HCT116 (cell line): ENCODE results near the gene SPSB2. TPM values are rescaled to one million over a fixed set of nuclear protein-coding genes. Genes with fewer than 3 reads are reported as not detected.
A peak's percentile ranks its signal among the peaks of the same experiment; 100 is the strongest.

Source experiments
- ATAC-seq: fragments of 200-7000 bp; cut with Tn5 transposase; 2 replicates; pipeline ENCODE4 v1.9.1; 2020; ENCODE audit warnings: mild to moderate bottlenecking, moderate library complexity
- BruUV-seq: library from RNA; stranded (reverse); fragments of 400-500 nt; replicated peaks from 2 replicates; lab custom pipeline; 2021; lab: Mats Ljungman, UMichigan
- CTCF ChIA-PET: fragments of 300-600 bp; sonication (Branson Sonifier 250); formaldehyde crosslinking; loops from one replicate; lab custom pipeline; 2021; ENCODE audit warnings: antibody characterized with exemption; lab: Charles Lee
- POLR2A ChIA-PET: fragments of 300-600, 350-600 bp; sonication (Branson Sonifier 250); formaldehyde crosslinking; loops from one replicate; lab custom pipeline; 2021; ENCODE audit warnings: antibody characterized with exemption; lab: Charles Lee
- RAD21 ChIA-PET, 2 experiments: fragments of 300-600 bp; sonication (Branson Sonifier 250); formaldehyde crosslinking; loops; one replicate each; lab custom pipeline; 2023; ENCODE audit warnings: low total read pairs in 2 of 2; ENCODE audit not compliant: uncharacterized antibody in 2 of 2, unreplicated experiment in 2 of 2, low non-redundant PET in 1 of 2; lab: Charles Lee
- DNase-seq: peaks from one replicate; pipeline ENCODE4 v3.0.0-alpha.2; 2010; ENCODE audit warnings: low read depth, low spot score
- H2AFZ ChIP-seq: fragments of 200-600 bp; shearing (Covaris generic), sonication (generic); 2 replicates; pipeline ENCODE4 v1.6.1; 2017; ENCODE audit warnings: low read depth, mixed run types, mixed read lengths, antibody characterized with exemption, low read length; ENCODE audit not compliant: poor library complexity, severe bottlenecking
- H3K27ac ChIP-seq: 2 replicates; pipeline ENCODE4 v1.5.1; 2012; ENCODE audit warnings: low read depth, low read length
- H3K27me3 ChIP-seq: fragments of 200-600 bp; sonication (generic); 2 replicates; pipeline ENCODE4 v1.6.1; 2016; ENCODE audit warnings: mixed run types, low read length, mixed read lengths; ENCODE audit not compliant: insufficient read depth
- H3K36me3 ChIP-seq, 2 experiments: fragments of 200-500 bp in 1 of 2; fragments of 200-600 bp in 1 of 2; sonication (Bioruptor generic) in 1 of 2; sonication (generic) in 1 of 2; 2 replicates each; pipeline versions ENCODE4 v1.5.1 to v1.6.1; 2014 to 2016; ENCODE audit warnings: low read length in 2 of 2, inconsistent platforms in 1 of 2, mixed read lengths in 1 of 2, mixed run types in 1 of 2; ENCODE audit not compliant: insufficient read depth in 2 of 2, control insufficient read depth in 1 of 2
- H3K4me1 ChIP-seq, 2 experiments: fragments of 200-600 bp in 1 of 2; sonication (generic) in 1 of 2; 2 replicates each; pipeline versions ENCODE4 v1.5.1 to v1.6.1; 2012 to 2017; ENCODE audit warnings: low read length in 2 of 2, inconsistent platforms in 1 of 2, mild to moderate bottlenecking in 1 of 2, mixed read lengths in 1 of 2, mixed run types in 1 of 2, moderate library complexity in 1 of 2; ENCODE audit not compliant: insufficient read depth in 2 of 2, control insufficient read depth in 1 of 2
- H3K4me2 ChIP-seq: fragments of 200-600 bp; sonication (generic); 2 replicates; pipeline ENCODE4 v1.6.1; 2017; ENCODE audit warnings: mixed run types, low read length, mixed read lengths
- H3K4me3 ChIP-seq, 2 experiments: fragments of 200-600 bp in 1 of 2; sonication (generic) in 1 of 2; replicated peaks in 1 of 2; 2 replicates each; pipeline ENCODE4 v1.5.1; 2011 to 2016; ENCODE audit warnings: low read length in 2 of 2, control low read depth in 1 of 2, low read depth in 1 of 2, mild to moderate bottlenecking in 1 of 2, mixed read lengths in 1 of 2, mixed run types in 1 of 2
- H3K79me2 ChIP-seq: fragments of 200-600 bp; sonication (generic); 2 replicates; pipeline ENCODE4 v1.6.1; 2017; ENCODE audit warnings: mild to moderate bottlenecking, mixed run types, low read length, moderate library complexity, mixed read lengths; ENCODE audit not compliant: insufficient read depth
- H3K9ac ChIP-seq: fragments of 200-600 bp; sonication (generic); 2 replicates; pipeline ENCODE4 v1.6.1; 2016; ENCODE audit warnings: low read length, mixed read lengths
- H3K9me2 ChIP-seq: fragments of 200-600 bp; sonication (generic), shearing (Covaris generic); 2 replicates; pipeline ENCODE4 v1.6.1; 2017; ENCODE audit warnings: mixed run types, mild to moderate bottlenecking, moderate library complexity; ENCODE audit not compliant: insufficient read depth
- H3K9me3 ChIP-seq, 2 experiments: fragments of 200-500 bp in 1 of 2; fragments of 200-600 bp in 1 of 2; sonication (Bioruptor generic) in 1 of 2; sonication (generic) in 1 of 2; 2 replicates each; pipeline ENCODE4 v1.6.1; 2014 to 2017; ENCODE audit warnings: low read length in 2 of 2, mixed read lengths in 2 of 2, inconsistent platforms in 1 of 2, low read depth in 1 of 2, mild to moderate bottlenecking in 1 of 2, mixed run types in 1 of 2, moderate library complexity in 1 of 2; ENCODE audit not compliant: control insufficient read depth in 1 of 2, insufficient read depth in 1 of 2
- H4K20me1 ChIP-seq: fragments of 200-600 bp; sonication (generic), shearing (Covaris generic); 2 replicates; pipeline ENCODE4 v1.6.1; 2017; ENCODE audit warnings: mixed run types, mild to moderate bottlenecking, moderate library complexity; ENCODE audit not compliant: insufficient read depth
- CBX3 ChIP-seq: IDR thresholded peaks from 2 replicates; pipeline ENCODE4 v1.6.1; 2012; ENCODE audit warnings: low read depth
- ELF1 ChIP-seq: IDR thresholded peaks from 2 replicates; pipeline ENCODE4 v1.6.1; 2012; ENCODE audit warnings: low read depth, borderline replicate concordance
- EZH2 ChIP-seq: fragments of 200-600 bp; sonication (generic); IDR thresholded peaks from 2 replicates; pipeline ENCODE4 v1.6.1; 2017; ENCODE audit warnings: antibody characterized with exemption, mixed run types
- EZH2phosphoT487 ChIP-seq: fragments of 200-600 bp; IDR thresholded peaks from 2 replicates; pipeline ENCODE4 v1.6.1; 2018; ENCODE audit warnings: antibody characterized with exemption, borderline replicate concordance
- POLR2AphosphoS5 ChIP-seq: IDR thresholded peaks from 2 replicates; pipeline ENCODE4 v1.6.1; 2011; ENCODE audit warnings: mild to moderate bottlenecking, low read depth, low read length, moderate library complexity
- RAD21 ChIP-seq: IDR thresholded peaks from 2 replicates; pipeline ENCODE4 v1.6.1; 2012; ENCODE audit warnings: low read depth, mild to moderate bottlenecking
- YY1 ChIP-seq: IDR thresholded peaks from 2 replicates; pipeline ENCODE4 v1.6.1; 2011; ENCODE audit warnings: low read length, low read depth, moderate library complexity, mild to moderate bottlenecking; ENCODE audit not compliant: insufficient replicate concordance; ENCODE audit errors: extremely low read depth
- ZNF274 ChIP-seq: fragments of 200-500 bp; sonication (Bioruptor generic); IDR thresholded peaks from 2 replicates; pipeline ENCODE4 v1.6.1; 2014; ENCODE audit warnings: mild to moderate bottlenecking, low read depth, low read length, inconsistent platforms
- intact Hi-C: fragments of 100-400 bp; cut with micrococcal nuclease; formaldehyde crosslinking; loops from 2 replicates; pipeline ENCODE4 v1.10.0; 2022
- total RNA-seq: library from RNA; stranded (reverse); gene quantifications from one replicate; pipeline ENCODE4 v1.2.1, GENCODE V29; 2021; ENCODE audit not compliant: unreplicated experiment
- TF ChIP-seq, protein P1 (sequence below), 3 experiments: fragments of 200-600 bp in 1 of 3; sonication (generic) in 1 of 3; IDR thresholded peaks in 2 of 3; conservative IDR thresholded peaks in 1 of 3; 2 replicates each; pipeline ENCODE4 v1.5.1; 2012 to 2017; ENCODE audit warnings: low read depth in 2 of 3, low read length in 2 of 3, antibody characterized with exemption in 1 of 3, borderline replicate concordance in 1 of 3, control low read depth in 1 of 3, mild to moderate bottlenecking in 1 of 3, mixed read lengths in 1 of 3, mixed run types in 1 of 3, moderate library complexity in 1 of 3; ENCODE audit not compliant: insufficient read depth in 1 of 3
- TF ChIP-seq, protein P2 (sequence below): IDR thresholded peaks from 2 replicates; pipeline ENCODE4 v1.6.1; 2012
- TF ChIP-seq, protein P3 (sequence below): IDR thresholded peaks from 2 replicates; pipeline ENCODE4 v1.6.1; 2012

Gene SPSB2
- total RNA-seq, 1 experiment from 2014 or later, result 10.0 TPM

- POLR2A ChIA-PET, result interaction anchor here (2.7 kb wide), 1 partner anchor 22 kb away, joined by 7 read pairs; the partner anchor contains the start of genes C12orf57 and RNU7-1
- H3K27me3 ChIP-seq, result no peaks in the 10 kb centered on the region
These were observed 48.4 kb upstream of the SPSB2 start for GRCh38 chr12:6921539-6921938.

DNA sequence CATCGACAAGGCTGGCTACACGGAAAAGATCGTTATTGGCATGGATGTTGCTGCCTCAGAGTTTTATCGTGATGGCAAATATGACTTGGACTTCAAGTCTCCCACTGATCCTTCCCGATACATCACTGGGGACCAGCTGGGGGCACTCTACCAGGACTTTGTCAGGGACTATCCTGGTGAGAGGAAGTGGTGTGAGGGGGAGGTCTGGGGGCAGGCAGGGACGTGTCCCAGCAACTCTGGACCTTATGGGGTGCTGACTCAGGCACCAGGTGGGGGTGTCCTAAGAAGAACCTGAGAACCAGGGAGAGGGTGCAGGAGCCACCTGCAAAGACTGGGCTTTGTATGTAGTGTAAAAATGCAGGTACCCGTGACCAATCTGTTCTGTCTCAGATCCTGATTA is 46.5 kb upstream of the SPSB2 start:
- ChIA-PET CTCF (no interaction called here), POLR2A (interaction anchor here (0.6 kb wide), 1 partner anchor 189 kb away, joined by 5 read pairs; no protein-coding TSS in a partner anchor), RAD21 (no interaction called here)
- ATAC-seq, result no peak
- peaks cover 12 to 34% of the 10 kb centered on the region in 2 experiments for H3K4me1 ChIP-seq
- intact Hi-C loops, result no loop called here
- H3K27ac ChIP-seq, result no peak overlapping the region
- no peak overlapping the region for H3K4me2 ChIP-seq
- H3K9me2 ChIP-seq, result no peaks in the 10 kb centered on the region
- no peaks in the 10 kb centered on the region for H3K27me3 ChIP-seq
- peaks cover 13% of the 10 kb centered on the region; the same call in 1 of the 2 replicates for H3K79me2 ChIP-seq
- no peak overlapping the region for H3K9ac ChIP-seq
- no peak overlapping the region for H2AFZ ChIP-seq
- no peaks in the 10 kb centered on the region for H3K9me3 ChIP-seq
- DNase-seq, result no peak
- BruUV-seq, result no TSS peak
- H4K20me1 ChIP-seq, result no peaks in the 10 kb centered on the region
- no peak for TF ChIP-seq EZH2phosphoT487
- TF ChIP-seq, protein P1, sequence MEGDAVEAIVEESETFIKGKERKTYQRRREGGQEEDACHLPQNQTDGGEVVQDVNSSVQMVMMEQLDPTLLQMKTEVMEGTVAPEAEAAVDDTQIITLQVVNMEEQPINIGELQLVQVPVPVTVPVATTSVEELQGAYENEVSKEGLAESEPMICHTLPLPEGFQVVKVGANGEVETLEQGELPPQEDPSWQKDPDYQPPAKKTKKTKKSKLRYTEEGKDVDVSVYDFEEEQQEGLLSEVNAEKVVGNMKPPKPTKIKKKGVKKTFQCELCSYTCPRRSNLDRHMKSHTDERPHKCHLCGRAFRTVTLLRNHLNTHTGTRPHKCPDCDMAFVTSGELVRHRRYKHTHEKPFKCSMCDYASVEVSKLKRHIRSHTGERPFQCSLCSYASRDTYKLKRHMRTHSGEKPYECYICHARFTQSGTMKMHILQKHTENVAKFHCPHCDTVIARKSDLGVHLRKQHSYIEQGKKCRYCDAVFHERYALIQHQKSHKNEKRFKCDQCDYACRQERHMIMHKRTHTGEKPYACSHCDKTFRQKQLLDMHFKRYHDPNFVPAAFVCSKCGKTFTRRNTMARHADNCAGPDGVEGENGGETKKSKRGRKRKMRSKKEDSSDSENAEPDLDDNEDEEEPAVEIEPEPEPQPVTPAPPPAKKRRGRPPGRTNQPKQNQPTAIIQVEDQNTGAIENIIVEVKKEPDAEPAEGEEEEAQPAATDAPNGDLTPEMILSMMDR (IDR thresholded peaks at IDR 0.05 in 2 of 3, conservative IDR thresholded peaks at IDR 0.05 in 1 of 3; ENCODE audit: borderline replicate concordance in 1 of 3, insufficient read depth in 1 of 3, low read depth in 2 of 3, low read length in 2 of 3), result 0 out of 6 replicates have a peak, but pooled peaks of 1 of the 3 experiments have one; percentile 12
- TF ChIP-seq, all 23 proteins: peak for 1
- H3K4me3 ChIP-seq, result no peak overlapping the region
- H3K36me3 ChIP-seq, result peaks cover 8 to 17% of the 10 kb centered on the region in 2 experiments

More at GRCh38 chr12:6921539-6921938, 48.4 kb upstream of the SPSB2 start:
- Histone ChIP-seq H3K9me3 (no peaks in the 10 kb centered on the region), H3K79me2 (no peaks in the 10 kb centered on the region), H3K36me3 (peaks cover 4 to 13% of the 10 kb centered on the region in 2 experiments; a peak in 3 of 4 replicates), H3K9ac (no peak overlapping the region), H3K9me2 (no peaks in the 10 kb centered on the region), H3K4me3 (no peak overlapping the region), H4K20me1 (no peaks in the 10 kb centered on the region), H3K27ac (no peak overlapping the region), H2AFZ (no peak overlapping the region), H3K4me1 (peaks cover 13 to 39% of the 10 kb centered on the region in 2 experiments), H3K4me2 (no peak overlapping the region)
- ChIA-PET CTCF (no interaction called here), RAD21 (no interaction called here)
- ATAC-seq (no peak), DNase-seq (no peak)
- no TSS peak for BruUV-seq
- intact Hi-C loops, result no loop called here
- no peak for TF ChIP-seq RAD21
- TF ChIP-seq ELF1, result no peak
- TF ChIP-seq, protein P2, sequence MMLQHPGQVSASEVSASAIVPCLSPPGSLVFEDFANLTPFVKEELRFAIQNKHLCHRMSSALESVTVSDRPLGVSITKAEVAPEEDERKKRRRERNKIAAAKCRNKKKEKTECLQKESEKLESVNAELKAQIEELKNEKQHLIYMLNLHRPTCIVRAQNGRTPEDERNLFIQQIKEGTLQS, result no peak
- TF ChIP-seq POLR2AphosphoS5, result no peak
- TF ChIP-seq YY1, result no peak
- TF ChIP-seq EZH2, result no peak
- TF ChIP-seq ZNF274, result no peak
- TF ChIP-seq CBX3, result no peak
- TF ChIP-seq, protein P3, sequence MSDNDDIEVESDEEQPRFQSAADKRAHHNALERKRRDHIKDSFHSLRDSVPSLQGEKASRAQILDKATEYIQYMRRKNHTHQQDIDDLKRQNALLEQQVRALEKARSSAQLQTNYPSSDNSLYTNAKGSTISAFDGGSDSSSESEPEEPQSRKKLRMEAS, result no peak
